Gastroesophageal sphincter (tissue), 4 donors: ENCODE data around the gene MEF2D. TPM values are rescaled to one million over a fixed set of nuclear protein-coding genes. Genes with fewer than 3 reads are reported as not detected.

Experiments
- ATAC-seq: fragments of 150-250 bp; one replicate; pipeline ENCODE4 v1.9.1; 2016; ENCODE audit warnings: mild to moderate bottlenecking, moderate library complexity
- H3K27ac ChIP-seq, 4 donors: fragments of 200-600 bp; sonication (generic) in 3 of 4; 1 replicate in 3 of 4; 2 replicates in 1 of 4; pipeline ENCODE4 v1.5.1; 2016 to 2019
- H3K27me3 ChIP-seq: fragments of 200-600 bp; sonication (generic); one replicate; pipeline ENCODE4 v1.5.1; 2019
- H3K36me3 ChIP-seq, 2 donors: fragments of 200-600 bp; sonication (generic); one replicate each; pipeline ENCODE4 v1.5.1; 2019; ENCODE audit warnings: control low read depth in 1 of 2
- H3K4me1 ChIP-seq, 3 donors: fragments of 200-600 bp; sonication (generic); 1 replicate in 2 of 3; 2 replicates in 1 of 3; pipeline ENCODE4 v1.5.1; 2016 to 2019; ENCODE audit warnings: control low read depth in 2 of 3
- H3K4me3 ChIP-seq, 2 donors: fragments of 200-600 bp; sonication (generic); one replicate each; pipeline ENCODE4 v1.5.1; 2019; ENCODE audit warnings: mild to moderate bottlenecking in 1 of 2, moderate library complexity in 1 of 2
- H3K9me3 ChIP-seq, 3 donors: fragments of 200-600 bp; sonication (generic); one replicate each; pipeline ENCODE4 v1.5.1; 2017 to 2019; ENCODE audit warnings: control low read depth in 2 of 3
- EP300 ChIP-seq: sonication (generic); formaldehyde crosslinking; IDR thresholded peaks from one replicate; pipeline ENCODE4 v1.6.1; 2017; ENCODE audit warnings: antibody characterized with exemption, mild to moderate bottlenecking
- POLR2A ChIP-seq, 2 donors: fragments of 450-650 bp; IDR thresholded peaks; one replicate each; pipeline ENCODE4 v1.6.1; 2017; ENCODE audit warnings: antibody characterized with exemption in 2 of 2, mild to moderate bottlenecking in 2 of 2, moderate library complexity in 1 of 2
- POLR2AphosphoS5 ChIP-seq: sonication (generic); formaldehyde crosslinking; IDR thresholded peaks from one replicate; pipeline ENCODE4 v1.6.1; 2017; ENCODE audit warnings: antibody characterized with exemption
- WGBS, 2 donors: methylation state at CpG; one replicate each; pipeline ENCODE4 v1.1.5; 2018; ENCODE audit warnings: low coverage in 1 of 2; 5-methylcytosine and 5-hydroxymethylcytosine counted together
- total RNA-seq, 4 donors: library from RNA; depleted of rRNA; stranded (reverse); fragments of >200 nt; gene quantifications; one replicate each; pipeline ENCODE4 v1.1.0, GENCODE V29; 2016
- TF ChIP-seq, protein P1 (sequence below), 4 experiments: fragments of 200-600 bp in 2 of 4; fragments of 450-650 bp in 2 of 4; sonication (generic) in 1 of 4; IDR thresholded peaks; one replicate each; pipeline ENCODE4 v1.5.1; 2017 to 2019; ENCODE audit warnings: antibody characterized with exemption in 4 of 4, mild to moderate bottlenecking in 2 of 4, moderate library complexity in 2 of 4

The MEF2D gene
- total RNA-seq, 4 donors from 2014 or later: 49.0 to 94.3 (median 67.1) TPM

DNA sequence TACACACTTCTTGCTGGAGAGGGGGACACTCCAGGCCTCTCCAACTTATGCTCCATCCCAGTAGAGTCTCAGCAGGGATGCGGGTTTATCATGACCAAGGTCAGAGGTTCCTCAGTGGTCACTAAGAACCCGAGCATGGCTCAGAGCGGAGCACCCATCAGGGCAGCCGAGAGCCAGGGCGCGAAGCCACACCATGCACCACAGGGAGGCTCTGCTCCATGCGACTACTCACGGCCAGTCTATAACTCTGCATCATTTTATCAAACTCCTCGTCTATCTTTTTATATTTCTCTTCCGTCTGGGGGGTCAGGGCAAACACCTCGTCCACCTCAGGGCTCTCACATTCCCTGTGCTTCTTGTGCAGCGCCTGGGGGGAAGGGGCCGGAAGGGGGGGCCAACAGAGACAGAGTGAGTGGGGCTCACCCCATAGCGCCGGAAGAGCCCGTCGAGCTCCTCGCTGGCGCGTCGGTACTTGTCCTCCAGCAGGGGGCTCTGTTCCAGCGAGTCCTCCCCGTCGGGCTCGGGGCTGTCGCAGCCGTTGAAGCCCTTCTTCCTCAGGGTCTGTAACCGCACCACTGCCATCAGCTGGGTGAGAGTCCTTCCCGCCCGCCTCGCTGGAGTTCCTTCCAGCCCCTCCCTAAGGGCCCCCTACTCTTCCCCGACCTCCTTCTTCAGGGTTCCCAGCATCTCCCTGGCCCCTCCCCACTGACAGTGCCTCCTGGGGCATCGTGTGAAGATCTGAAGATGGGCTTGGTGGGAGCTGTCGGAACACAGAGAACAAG lies 20.0 kb downstream of the MEF2D start:
- Histone ChIP-seq H3K36me3 (peaks cover 0 to 80% of the 10 kb centered on the region in 2 donors), H3K4me1 (peaks cover 10 to 100% (median 62%) of the 10 kb centered on the region in 3 donors), H3K27ac (peak overlapping the region in 3 of 4 donors; percentile 84 to 91 (median 89)), H3K9me3 (no peaks in the 10 kb centered on the region), H3K4me3 (no peak overlapping the region), H3K27me3 (no peaks in the 10 kb centered on the region)
- WGBS, 2 donors: 20 to 23% methylated on average over 1 to 14 of the region's 34 CpGs
- ATAC-seq: peak; percentile 39
- TF ChIP-seq, protein P1, sequence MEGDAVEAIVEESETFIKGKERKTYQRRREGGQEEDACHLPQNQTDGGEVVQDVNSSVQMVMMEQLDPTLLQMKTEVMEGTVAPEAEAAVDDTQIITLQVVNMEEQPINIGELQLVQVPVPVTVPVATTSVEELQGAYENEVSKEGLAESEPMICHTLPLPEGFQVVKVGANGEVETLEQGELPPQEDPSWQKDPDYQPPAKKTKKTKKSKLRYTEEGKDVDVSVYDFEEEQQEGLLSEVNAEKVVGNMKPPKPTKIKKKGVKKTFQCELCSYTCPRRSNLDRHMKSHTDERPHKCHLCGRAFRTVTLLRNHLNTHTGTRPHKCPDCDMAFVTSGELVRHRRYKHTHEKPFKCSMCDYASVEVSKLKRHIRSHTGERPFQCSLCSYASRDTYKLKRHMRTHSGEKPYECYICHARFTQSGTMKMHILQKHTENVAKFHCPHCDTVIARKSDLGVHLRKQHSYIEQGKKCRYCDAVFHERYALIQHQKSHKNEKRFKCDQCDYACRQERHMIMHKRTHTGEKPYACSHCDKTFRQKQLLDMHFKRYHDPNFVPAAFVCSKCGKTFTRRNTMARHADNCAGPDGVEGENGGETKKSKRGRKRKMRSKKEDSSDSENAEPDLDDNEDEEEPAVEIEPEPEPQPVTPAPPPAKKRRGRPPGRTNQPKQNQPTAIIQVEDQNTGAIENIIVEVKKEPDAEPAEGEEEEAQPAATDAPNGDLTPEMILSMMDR (IDR thresholded peaks at IDR 0.05): peak in 3 of 4 experiments; percentile 68 to 79 (median 71)
- TF ChIP-seq POLR2A (IDR thresholded peaks at IDR 0.05): no peak

DNA sequence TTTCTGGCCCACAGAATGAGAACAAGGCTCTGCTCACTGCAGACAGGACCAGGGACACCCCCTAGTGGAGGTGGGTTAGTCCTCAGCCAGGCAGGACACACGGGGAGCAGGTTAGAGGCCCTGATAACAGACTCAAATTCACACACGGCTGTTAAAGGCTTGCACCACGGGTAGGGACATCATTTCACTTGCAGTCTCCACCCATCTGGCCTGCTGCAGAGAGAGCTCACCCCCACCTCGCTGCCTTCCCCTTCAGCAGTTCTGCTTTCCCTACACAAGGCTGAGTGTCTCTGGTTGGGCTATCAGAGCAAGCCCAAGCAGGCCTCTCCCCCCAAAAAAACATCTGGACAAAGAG lies 20.6 kb downstream of the MEF2D start:
- TF ChIP-seq, protein P1 (IDR thresholded peaks at IDR 0.05): peak in 3 of 4 experiments; percentile 11 to 37 (median 21)
- no peak for TF ChIP-seq EP300
- no peak overlapping the region for H3K4me3 ChIP-seq
- H3K27me3 ChIP-seq: no peaks in the 10 kb centered on the region
- no peak for ATAC-seq
- no peaks in the 10 kb centered on the region for H3K9me3 ChIP-seq
- peak overlapping the region in 3 of 4 donors; percentile 84 to 91 (median 89) for H3K27ac ChIP-seq
- H3K4me1 ChIP-seq: peaks cover 9 to 100% (median 64%) of the 10 kb centered on the region in 3 donors
- H3K36me3 ChIP-seq: peaks cover 0 to 86% of the 10 kb centered on the region in 2 donors
- 20 to 40% methylated on average over 1 of the region's 4 CpGs for WGBS, 2 donors

DNA sequence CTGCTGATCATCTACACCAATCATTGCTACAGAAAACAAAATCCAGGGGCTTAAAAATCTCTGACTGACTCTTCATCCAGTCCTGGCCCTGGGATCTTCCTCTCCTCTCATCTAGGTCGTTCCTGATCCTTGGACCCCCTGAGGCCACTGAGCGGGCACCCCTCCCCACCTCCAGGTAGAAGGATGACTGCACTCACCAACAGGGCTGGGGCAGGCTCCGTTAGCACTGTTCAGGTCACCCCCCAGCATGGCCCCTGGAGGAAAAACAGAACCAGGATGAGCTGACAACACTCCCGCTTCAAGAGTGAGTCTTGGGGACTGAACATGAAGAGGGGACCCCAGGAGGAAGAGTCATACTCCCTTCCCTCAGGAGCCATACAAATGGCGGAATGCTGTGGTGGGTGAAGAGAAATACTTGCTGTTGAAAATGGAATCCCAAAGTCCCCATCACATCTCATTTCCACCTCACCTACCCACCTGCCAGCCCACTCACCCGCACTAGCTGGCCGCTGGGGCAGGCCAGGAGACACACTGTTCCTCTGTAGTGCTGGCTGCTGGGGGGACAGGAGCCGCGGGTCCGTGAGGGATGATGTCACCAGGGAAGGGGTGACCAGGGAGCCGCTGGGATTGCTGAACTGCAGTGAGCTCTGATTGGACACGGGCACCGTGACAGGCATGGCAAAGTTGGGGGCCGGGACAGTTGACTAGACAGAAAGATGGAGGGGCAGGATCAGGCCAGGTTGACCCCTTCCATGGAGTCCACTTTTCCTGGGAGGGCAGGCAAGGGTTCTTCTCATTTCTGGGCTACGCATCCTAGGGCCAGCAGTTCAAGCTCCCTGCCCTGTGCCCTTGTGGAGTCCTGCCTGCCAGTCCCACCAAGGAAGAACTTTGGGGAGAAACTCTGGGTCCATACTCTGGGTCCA lies 21.2 kb downstream of the MEF2D start:
- WGBS, 2 donors: 60 to 81% methylated on average over 1 to 6 of the region's 15 CpGs
- Histone ChIP-seq H3K9me3 (no peaks in the 10 kb centered on the region), H3K4me1 (peaks cover 6 to 100% (median 60%) of the 10 kb centered on the region in 3 donors), H3K36me3 (peaks cover 0 to 92% of the 10 kb centered on the region in 2 donors), H3K27me3 (no peaks in the 10 kb centered on the region), H3K27ac (peak overlapping the region in 3 of 4 donors; percentile 84 to 91 (median 89)), H3K4me3 (no peak overlapping the region)
- TF ChIP-seq, protein P1 (IDR thresholded peaks at IDR 0.05): no peak
- no peak for TF ChIP-seq POLR2AphosphoS5
- no peak for TF ChIP-seq POLR2A (IDR thresholded peaks at IDR 0.05)
- TF ChIP-seq EP300: no peak
- ATAC-seq: no peak

DNA sequence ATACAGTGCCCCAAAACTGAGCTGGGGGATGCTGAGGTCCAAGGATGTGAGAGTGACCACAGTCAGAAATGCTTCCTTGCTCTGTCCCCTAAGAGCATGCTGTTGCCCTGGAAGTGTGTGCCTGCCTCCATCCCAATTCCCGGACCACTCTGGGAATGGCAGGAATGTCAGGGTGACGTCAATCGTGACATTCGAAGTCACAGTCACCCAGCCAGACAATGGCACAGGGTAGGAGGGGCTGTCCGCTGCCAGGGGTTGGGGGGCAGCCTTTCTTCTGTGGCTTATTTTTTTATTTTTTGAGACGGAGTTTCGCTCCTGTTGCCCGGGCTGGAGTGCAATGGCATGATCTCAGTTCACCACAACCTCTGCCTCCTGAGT lies 22.3 kb downstream of the MEF2D start:
- H3K27me3 ChIP-seq: no peaks in the 10 kb centered on the region
- no peak overlapping the region for H3K4me3 ChIP-seq
- peaks cover 6 to 97% (median 49%) of the 10 kb centered on the region in 3 donors for H3K4me1 ChIP-seq
- peak overlapping the region; percentile 49 to 91 (median 86) for H3K27ac ChIP-seq
- TF ChIP-seq, protein P1 (IDR thresholded peaks at IDR 0.05): no peak
- TF ChIP-seq POLR2A (IDR thresholded peaks at IDR 0.05) (no peak), EP300 (no peak), POLR2AphosphoS5 (no peak)
- H3K36me3 ChIP-seq: peaks cover 0 to 100% of the 10 kb centered on the region in 2 donors
- 77 to 100% methylated on average over 4 to 8 of the region's 8 CpGs for WGBS, 2 donors
- no peaks in the 10 kb centered on the region for H3K9me3 ChIP-seq
- no peak for ATAC-seq
